Fibroblast of lung (primary cell): ENCODE measurements around the gene PLA2G5. TPM values are rescaled to one million over a fixed set of nuclear protein-coding genes. Genes with fewer than 3 reads are reported as not detected.
A peak's percentile ranks its signal among the peaks of the same experiment; 100 is the strongest.

Source experiments
- DNase-seq, 2 donors: peaks; one replicate each; pipeline versions ENCODE4 v3.0.0 to v3.0.0-alpha.2; 2010; ENCODE audit warnings: low read depth in 2 of 2
- H2AFZ ChIP-seq: 2 replicates; pipeline ENCODE4 v1.5.1; 2012; ENCODE audit warnings: low read length, control low read depth, inconsistent platforms
- H3K27ac ChIP-seq: 2 replicates; pipeline ENCODE4 v1.5.1; 2011; ENCODE audit warnings: low read length, control low read depth; ENCODE audit not compliant: insufficient read depth
- H3K27me3 ChIP-seq: 2 replicates; pipeline ENCODE4 v1.5.1; 2011; ENCODE audit warnings: mild to moderate bottlenecking, low read length; ENCODE audit not compliant: control insufficient read depth, insufficient read depth
- H3K36me3 ChIP-seq: 2 replicates; pipeline ENCODE4 v1.5.1; 2011; ENCODE audit warnings: low read length; ENCODE audit not compliant: control insufficient read depth, insufficient read depth
- H3K4me1 ChIP-seq: 2 replicates; pipeline ENCODE4 v1.5.1; 2011; ENCODE audit warnings: low read length; ENCODE audit not compliant: control insufficient read depth, insufficient read depth; ENCODE audit errors: extremely low read depth
- H3K4me2 ChIP-seq: 2 replicates; pipeline ENCODE4 v1.5.1; 2011; ENCODE audit warnings: low read length, control low read depth; ENCODE audit not compliant: insufficient read depth; ENCODE audit errors: extremely low read depth
- H3K4me3 ChIP-seq, 4 experiments: fragments of 200-600 bp in 1 of 4; sonication (generic) in 1 of 4; replicated peaks in 1 of 4; 2 replicates each; pipeline ENCODE4 v1.5.1; 2011 to 2016; ENCODE audit warnings: low read length in 4 of 4, low read depth in 3 of 4, mild to moderate bottlenecking in 3 of 4, control low read depth in 2 of 4, inconsistent platforms in 1 of 4, mixed read lengths in 1 of 4; ENCODE audit not compliant: insufficient read depth in 1 of 4; ENCODE audit errors: control extremely low read depth in 1 of 4
- H3K79me2 ChIP-seq: 2 replicates; pipeline ENCODE4 v1.5.1; 2012; ENCODE audit warnings: mild to moderate bottlenecking, low read length, inconsistent platforms; ENCODE audit not compliant: control insufficient read depth, insufficient read depth
- H3K9ac ChIP-seq: 2 replicates; pipeline ENCODE4 v1.5.1; 2011; ENCODE audit warnings: mild to moderate bottlenecking, low read length, control low read depth; ENCODE audit not compliant: insufficient read depth
- H3K9me3 ChIP-seq: 2 replicates; pipeline ENCODE4 v1.5.1; 2012; ENCODE audit warnings: low read depth, low read length; ENCODE audit not compliant: control insufficient read depth, insufficient read depth
- H4K20me1 ChIP-seq: 2 replicates; pipeline ENCODE4 v1.5.1; 2011; ENCODE audit warnings: low read length; ENCODE audit not compliant: control insufficient read depth, insufficient read depth; ENCODE audit errors: extremely low read depth
- CTCF ChIP-seq, 2 donors: IDR thresholded peaks in 1 of 2; conservative IDR thresholded peaks in 1 of 2; 1 replicate in 1 of 2; 2 replicates in 1 of 2; pipeline ENCODE4 v1.5.1; 2011 to 2012; ENCODE audit warnings: low read length in 2 of 2, control low read depth in 1 of 2, inconsistent platforms in 1 of 2, low read depth in 1 of 2, mild to moderate bottlenecking in 1 of 2
- EZH2 ChIP-seq: IDR thresholded peaks from 2 replicates; pipeline ENCODE4 v1.5.1; 2012; ENCODE audit warnings: low read length, control low read depth, mild to moderate bottlenecking; ENCODE audit errors: missing control alignments
- polyA plus RNA-seq, 2 donors: library from polyadenylated mRNA; depleted of rRNA in 1 of 2; stranded (reverse) in 1 of 2; unstranded in 1 of 2; fragments of >200 nt; gene quantifications; 2 replicates each; pipeline ENCODE4 v1.2.1, GENCODE V29; 2011 to 2012; ENCODE audit warnings: missing spikeins in 1 of 2
- total RNA-seq: library from RNA; depleted of rRNA; stranded (reverse); fragments of >200 nt; gene quantifications from 2 replicates; pipeline ENCODE4 v1.2.1, GENCODE V29; 2014

Gene PLA2G5
- total and polyA plus RNA-seq, 2 donors (not counting 1 experiment from before 2014, with no cell fraction given), result 1.1 to 27.4 TPM

- DNase-seq, result no peak
- H3K4me2 ChIP-seq, result no peak overlapping the region
These were observed 41.5 kb downstream of the PLA2G5 start for GRCh38 chr1:20111452-20111851.

GRCh38 chr1:20112279-20113000 lies 42.4 kb downstream of the PLA2G5 start:
- TF ChIP-seq CTCF (conservative IDR thresholded peaks at IDR 0.05 in 1 of 2, IDR thresholded peaks at IDR 0.05 in 1 of 2; ENCODE audit: low read depth in 1 of 2, low read length in 2 of 2) (no peak), EZH2 (no peak)
- Histone ChIP-seq H3K79me2 (no peaks in the 10 kb centered on the region), H3K4me2 (no peak overlapping the region), H3K9ac (no peak overlapping the region), H3K27ac (no peak overlapping the region), H3K36me3 (no peaks in the 10 kb centered on the region), H3K4me1 (no peaks in the 10 kb centered on the region), H3K9me3 (no peaks in the 10 kb centered on the region), H3K27me3 (peaks cover 4% of the 10 kb centered on the region), H2AFZ (no peak overlapping the region), H4K20me1 (no peaks in the 10 kb centered on the region), H3K4me3 (no peak overlapping the region)
- DNase-seq, result peak in 1 of 2 donors; percentile 57

More at GRCh38 chr1:20111452-20111851, 41.5 kb downstream of the PLA2G5 start:
- Histone ChIP-seq H3K79me2 (no peaks in the 10 kb centered on the region), H2AFZ (no peak overlapping the region), H3K9ac (no peak overlapping the region), H3K27ac (no peak overlapping the region), H3K4me3 (no peak overlapping the region), H3K36me3 (no peaks in the 10 kb centered on the region), H3K4me1 (no peaks in the 10 kb centered on the region), H3K27me3 (peaks cover 4% of the 10 kb centered on the region), H4K20me1 (no peaks in the 10 kb centered on the region), H3K9me3 (no peaks in the 10 kb centered on the region)
- TF ChIP-seq EZH2, result no peak
- TF ChIP-seq CTCF (conservative IDR thresholded peaks at IDR 0.05 in 1 of 2, IDR thresholded peaks at IDR 0.05 in 1 of 2; ENCODE audit: low read depth in 1 of 2, low read length in 2 of 2), result no peak

- Histone ChIP-seq H3K36me3 (no peaks in the 10 kb centered on the region), H2AFZ (no peak overlapping the region), H3K27me3 (peaks cover 10% of the 10 kb centered on the region), H3K4me1 (no peaks in the 10 kb centered on the region), H4K20me1 (no peaks in the 10 kb centered on the region), H3K27ac (no peak overlapping the region), H3K9me3 (no peaks in the 10 kb centered on the region), H3K4me2 (no peak overlapping the region), H3K9ac (no peak overlapping the region), H3K4me3 (no peak overlapping the region), H3K79me2 (no peaks in the 10 kb centered on the region)
- no peak for TF ChIP-seq EZH2
- DNase-seq, result no peak
These were observed 44.1 kb downstream of the PLA2G5 start for GRCh38 chr1:20114021-20114648.
